HEK293 (cell line): ENCODE data around the gene CFAP46.

Experiments
- CTCF ChIA-PET: fragments of 350-600 bp; formaldehyde crosslinking; extraction: SDS; loops from one replicate; lab custom pipeline; 2021; ENCODE audit warnings: antibody characterized with exemption; lab: Yijun Ruan, JAX
- POLR2A ChIA-PET: fragments of 300-600 bp; formaldehyde crosslinking; extraction: SDS; loops from one replicate; lab custom pipeline; 2020; ENCODE audit warnings: antibody characterized with exemption, inconsistent platforms; lab: Yijun Ruan, JAX
- H3K27ac ChIP-seq: fragments of 200-500 bp; sonication (Bioruptor generic); 2 replicates; pipeline ENCODE4 v1.5.1; 2014; ENCODE audit warnings: low read depth, low read length, control low read depth, inconsistent platforms; ENCODE audit errors: extremely low read depth
- H3K36me3 ChIP-seq, 2 experiments: fragments of 200-500 bp in 1 of 2; sonication (Bioruptor generic) in 1 of 2; 1 replicate in 1 of 2; 2 replicates in 1 of 2; pipeline ENCODE4 v1.5.1; 2014 to 2017; ENCODE audit warnings: inconsistent platforms in 2 of 2, low read length in 2 of 2; ENCODE audit not compliant: control insufficient read depth in 2 of 2, insufficient read depth in 1 of 2
- H3K4me1 ChIP-seq: fragments of 200-500 bp; sonication (Bioruptor generic); 2 replicates; pipeline ENCODE4 v1.5.1; 2014; ENCODE audit warnings: mild to moderate bottlenecking, low read length, inconsistent platforms; ENCODE audit not compliant: control insufficient read depth, insufficient read depth
- H3K4me3 ChIP-seq: 2 replicates; pipeline ENCODE4 v1.5.1; 2011; ENCODE audit warnings: low read depth, mild to moderate bottlenecking, control low read depth, low read length, moderate library complexity
- H3K9me3 ChIP-seq: fragments of 200-500 bp; sonication (Bioruptor generic); 2 replicates; pipeline ENCODE4 v1.5.1; 2014; ENCODE audit warnings: low read depth, low read length, inconsistent platforms; ENCODE audit not compliant: control insufficient read depth, insufficient read depth
- GLI2 ChIP-seq: fragments of 450-650 bp; formaldehyde crosslinking; IDR thresholded peaks from 2 replicates; pipeline ENCODE4; 2017; ENCODE audit warnings: missing biosample characterization, missing genetic modification characterization, low read depth, borderline replicate concordance
- GLI4 ChIP-seq: fragments of 450-650 bp; formaldehyde crosslinking; IDR thresholded peaks from 2 replicates; pipeline ENCODE4 v1.5.1; 2016; ENCODE audit warnings: missing biosample characterization, missing genetic modification characterization
- OSR2 ChIP-seq: fragments of 450-650 bp; formaldehyde crosslinking; IDR thresholded peaks from 2 replicates; pipeline ENCODE4 v1.5.1; 2016; ENCODE audit warnings: missing biosample characterization, missing genetic modification characterization
- SCRT2 ChIP-seq: fragments of 450-650 bp; formaldehyde crosslinking; IDR thresholded peaks from 2 replicates; pipeline ENCODE4 v1.5.1; 2016; ENCODE audit warnings: missing biosample characterization, missing genetic modification characterization
- SETDB1 ChIP-seq: IDR thresholded peaks from one replicate; pipeline ENCODE4 v1.6.1; 2017; ENCODE audit warnings: mild to moderate bottlenecking, low read length, moderate library complexity, mixed read lengths; ENCODE audit not compliant: insufficient read length
- SP7 ChIP-seq: fragments of 450-650 bp; formaldehyde crosslinking; IDR thresholded peaks from 2 replicates; pipeline ENCODE4 v1.5.1; 2016; ENCODE audit warnings: missing biosample characterization, missing genetic modification characterization
- ZBTB26 ChIP-seq: fragments of 450-650 bp; formaldehyde crosslinking; optimal IDR thresholded peaks from 2 replicates; pipeline ENCODE3; 2016; ENCODE audit warnings: missing biosample characterization, mild to moderate bottlenecking, missing genetic modification characterization
- ZFP41 ChIP-seq: fragments of 450-650 bp; formaldehyde crosslinking; IDR thresholded peaks from 2 replicates; pipeline ENCODE4 v1.5.1; 2016; ENCODE audit warnings: missing biosample characterization, missing genetic modification characterization, borderline replicate concordance
- ZNF10 ChIP-seq: fragments of 450-650 bp; formaldehyde crosslinking; IDR thresholded peaks from 2 replicates; pipeline ENCODE4 v1.5.1; 2017; ENCODE audit warnings: missing biosample characterization, missing genetic modification characterization
- ZNF449 ChIP-seq: fragments of 450-650 bp; formaldehyde crosslinking; IDR thresholded peaks from 2 replicates; pipeline ENCODE4 v1.5.1; 2017; ENCODE audit warnings: missing biosample characterization, mild to moderate bottlenecking, missing genetic modification characterization, moderate library complexity
- ZNF501 ChIP-seq: fragments of 450-650 bp; formaldehyde crosslinking; IDR thresholded peaks from 2 replicates; pipeline ENCODE4 v1.5.1; 2016; ENCODE audit warnings: missing biosample characterization, missing genetic modification characterization
- ZNF530 ChIP-seq: fragments of 450-650 bp; formaldehyde crosslinking; IDR thresholded peaks from 2 replicates; pipeline ENCODE4 v1.5.1; 2016; ENCODE audit warnings: low read depth, missing biosample characterization, missing genetic modification characterization
- ZNF596 ChIP-seq: fragments of 450-650 bp; IDR thresholded peaks from 2 replicates; pipeline ENCODE4 v1.5.0; 2018; ENCODE audit warnings: missing biosample characterization, mild to moderate bottlenecking, missing genetic modification characterization, moderate library complexity
- ZNF610 ChIP-seq: fragments of 450-650 bp; formaldehyde crosslinking; IDR thresholded peaks from 2 replicates; pipeline ENCODE4 v1.5.1; 2016; ENCODE audit warnings: missing biosample characterization, missing genetic modification characterization, borderline replicate concordance
- ZNF626 ChIP-seq: fragments of 450-650 bp; sonication (Bioruptor Pico); formaldehyde crosslinking; IDR thresholded peaks from 2 replicates; pipeline ENCODE4 v1.5.1; 2018; ENCODE audit warnings: missing biosample characterization, missing genetic modification characterization, inconsistent platforms
- ZNF639 ChIP-seq: fragments of 450-650 bp; formaldehyde crosslinking; IDR thresholded peaks from 2 replicates; pipeline ENCODE4 v1.5.1; 2016; ENCODE audit warnings: missing biosample characterization, missing genetic modification characterization
- ZNF664 ChIP-seq: fragments of 450-650 bp; formaldehyde crosslinking; IDR thresholded peaks from 2 replicates; pipeline ENCODE4 v1.5.1; 2016; ENCODE audit warnings: missing biosample characterization, missing genetic modification characterization
- ZNF747 ChIP-seq: fragments of 450-650 bp; formaldehyde crosslinking; IDR thresholded peaks from 2 replicates; pipeline ENCODE4 v1.5.1; 2016; ENCODE audit warnings: missing biosample characterization, missing genetic modification characterization
- ZNF785 ChIP-seq: fragments of 450-650 bp; formaldehyde crosslinking; IDR thresholded peaks from 2 replicates; pipeline ENCODE4 v1.5.1; 2016; ENCODE audit warnings: missing biosample characterization, missing genetic modification characterization
- ZSCAN23 ChIP-seq: fragments of 450-650 bp; formaldehyde crosslinking; IDR thresholded peaks from 2 replicates; pipeline ENCODE4 v1.5.1; 2016; ENCODE audit warnings: missing biosample characterization, missing genetic modification characterization
- ZXDB ChIP-seq: fragments of 450-650 bp; formaldehyde crosslinking; IDR thresholded peaks from 2 replicates; pipeline ENCODE4 v1.5.1; 2016; ENCODE audit warnings: missing biosample characterization, missing genetic modification characterization
- TF ChIP-seq, protein P1 (sequence below): fragments of 450-650 bp; formaldehyde crosslinking; conservative IDR thresholded peaks from 2 replicates; pipeline ENCODE4 v1.5.1; 2016; ENCODE audit warnings: low read depth, missing biosample characterization, missing genetic modification characterization

The CFAP46 gene

GRCh38 chr10:132977807-132978206 lies 35.4 kb upstream of the CFAP46 start:
- no peaks in the 10 kb centered on the region for H3K9me3 ChIP-seq
- TF ChIP-seq GLI2: no peak
- TF ChIP-seq ZNF626 (tag by site-specific recombination): no peak
- TF ChIP-seq SP7: no peak
- no peak for TF ChIP-seq ZNF10 (tag by site-specific recombination)
- TF ChIP-seq OSR2: no peak
- TF ChIP-seq ZNF785 (tag by site-specific recombination): no peak
- CTCF ChIA-PET: no interaction called here
- no peak overlapping the region for H3K27ac ChIP-seq
- H3K4me3 ChIP-seq: no peak overlapping the region
- POLR2A ChIA-PET: no interaction called here
- no peaks in the 10 kb centered on the region for H3K4me1 ChIP-seq
- H3K36me3 ChIP-seq: no peaks in the 10 kb centered on the region

DNA sequence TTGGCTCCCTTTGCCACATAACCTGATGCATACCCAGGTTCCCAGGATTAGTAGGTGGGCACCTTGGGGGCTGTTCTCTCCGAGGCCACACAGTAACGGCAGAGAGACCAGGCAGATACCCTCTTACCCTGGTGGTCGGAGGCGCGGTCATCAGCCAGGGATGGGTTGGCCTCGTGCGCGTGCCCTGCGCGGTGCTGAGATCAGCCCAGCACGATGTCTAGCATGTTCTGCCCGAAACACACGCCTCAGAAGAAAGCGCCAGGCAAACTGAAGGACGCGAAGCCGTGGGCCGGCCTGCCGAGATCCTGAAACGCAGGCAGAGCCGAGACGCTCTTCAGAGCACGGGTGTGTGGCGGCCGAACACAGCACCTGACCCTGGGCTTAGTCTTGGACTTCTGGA lies 34.7 kb upstream of the CFAP46 start:
- no peak overlapping the region for H3K4me3 ChIP-seq
- ChIA-PET CTCF (no interaction called here), POLR2A (no interaction called here)
- H3K27ac ChIP-seq: no peak overlapping the region
- H3K36me3 ChIP-seq: no peaks in the 10 kb centered on the region
- no peak for TF ChIP-seq ZNF664 (tag by site-specific recombination)
- TF ChIP-seq, protein P1, sequence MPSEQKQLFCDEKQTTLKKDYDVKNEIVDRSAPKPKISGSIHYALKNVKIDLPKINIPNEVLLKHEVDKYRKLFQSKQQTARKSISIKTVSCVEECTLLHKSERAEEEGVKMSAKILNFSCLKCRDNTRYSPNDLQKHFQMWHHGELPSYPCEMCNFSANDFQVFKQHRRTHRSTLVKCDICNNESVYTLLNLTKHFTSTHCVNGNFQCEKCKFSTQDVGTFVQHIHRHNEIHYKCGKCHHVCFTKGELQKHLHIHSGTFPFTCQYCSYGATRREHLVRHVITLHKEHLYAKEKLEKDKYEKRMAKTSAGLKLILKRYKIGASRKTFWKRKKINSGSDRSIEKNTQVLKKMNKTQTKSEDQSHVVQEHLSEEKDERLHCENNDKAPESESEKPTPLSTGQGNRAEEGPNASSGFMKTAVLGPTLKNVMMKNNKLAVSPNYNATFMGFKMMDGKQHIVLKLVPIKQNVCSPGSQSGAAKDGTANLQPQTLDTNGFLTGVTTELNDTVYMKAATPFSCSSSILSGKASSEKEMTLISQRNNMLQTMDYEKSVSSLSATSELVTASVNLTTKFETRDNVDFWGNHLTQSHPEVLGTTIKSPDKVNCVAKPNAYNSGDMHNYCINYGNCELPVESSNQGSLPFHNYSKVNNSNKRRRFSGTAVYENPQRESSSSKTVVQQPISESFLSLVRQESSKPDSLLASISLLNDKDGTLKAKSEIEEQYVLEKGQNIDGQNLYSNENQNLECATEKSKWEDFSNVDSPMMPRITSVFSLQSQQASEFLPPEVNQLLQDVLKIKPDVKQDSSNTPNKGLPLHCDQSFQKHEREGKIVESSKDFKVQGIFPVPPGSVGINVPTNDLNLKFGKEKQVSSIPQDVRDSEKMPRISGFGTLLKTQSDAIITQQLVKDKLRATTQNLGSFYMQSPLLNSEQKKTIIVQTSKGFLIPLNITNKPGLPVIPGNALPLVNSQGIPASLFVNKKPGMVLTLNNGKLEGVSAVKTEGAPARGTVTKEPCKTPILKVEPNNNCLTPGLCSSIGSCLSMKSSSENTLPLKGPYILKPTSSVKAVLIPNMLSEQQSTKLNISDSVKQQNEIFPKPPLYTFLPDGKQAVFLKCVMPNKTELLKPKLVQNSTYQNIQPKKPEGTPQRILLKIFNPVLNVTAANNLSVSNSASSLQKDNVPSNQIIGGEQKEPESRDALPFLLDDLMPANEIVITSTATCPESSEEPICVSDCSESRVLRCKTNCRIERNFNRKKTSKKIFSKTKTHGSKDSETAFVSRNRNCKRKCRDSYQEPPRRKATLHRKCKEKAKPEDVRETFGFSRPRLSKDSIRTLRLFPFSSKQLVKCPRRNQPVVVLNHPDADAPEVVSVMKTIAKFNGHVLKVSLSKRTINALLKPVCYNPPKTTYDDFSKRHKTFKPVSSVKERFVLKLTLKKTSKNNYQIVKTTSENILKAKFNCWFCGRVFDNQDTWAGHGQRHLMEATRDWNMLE (tag by site-specific recombination): no peak
- no peaks in the 10 kb centered on the region for H3K9me3 ChIP-seq
- H3K4me1 ChIP-seq: no peaks in the 10 kb centered on the region

GRCh38 chr10:132975831-132976682 lies 33.7 kb upstream of the CFAP46 start:
- no peaks in the 10 kb centered on the region for H3K36me3 ChIP-seq
- CTCF ChIA-PET: no interaction called here
- H3K27ac ChIP-seq: no peak overlapping the region
- no peaks in the 10 kb centered on the region for H3K9me3 ChIP-seq
- H3K4me3 ChIP-seq: no peak overlapping the region
- no peaks in the 10 kb centered on the region for H3K4me1 ChIP-seq
- POLR2A ChIA-PET: no interaction called here
- TF ChIP-seq ZNF501 (no peak), ZXDB (tag by site-specific recombination) (no peak), ZNF747 (tag by site-specific recombination) (no peak), ZNF639 (tag by site-specific recombination) (no peak), ZSCAN23 (tag by site-specific recombination) (no peak), ZNF449 (tag by site-specific recombination) (no peak), ZBTB26 (tag by site-specific recombination) (no peak), ZNF610 (tag by site-specific recombination) (no peak), ZFP41 (tag by site-specific recombination) (no peak), GLI4 (tag by site-specific recombination) (no peak), ZNF530 (tag by site-specific recombination) (no peak), SCRT2 (tag by site-specific recombination) (no peak), SETDB1 (no peak), ZNF596 (tag by site-specific recombination) (no peak)
